Activated B cell treated with CpG ODN at 0.5 μM for 24 hours (primary cell): Measurements from ENCODE around the gene FNTB. TPM values are rescaled to one million over a fixed set of nuclear protein-coding genes. Genes with fewer than 3 reads are reported as not detected.

ENCODE experiments used
- ATAC-seq: fragments of 200-7000 bp; cut with Tn5 transposase; one replicate; pipeline ENCODE4 v1.10.0; 2021; ENCODE audit warnings: low read depth, mild to moderate bottlenecking, moderate library complexity
- CTCF ChIA-PET: fragments of 350-600 bp; sonication (Branson Sonifier 250); formaldehyde crosslinking; loops from one replicate; lab custom pipeline; 2021; ENCODE audit warnings: antibody characterized with exemption; lab: Charles Lee
- POLR2A ChIA-PET: fragments of 350-600 bp; sonication (Branson Sonifier 250); formaldehyde crosslinking; loops from one replicate; lab custom pipeline; 2021; ENCODE audit warnings: antibody characterized with exemption; lab: Charles Lee
- DNase-seq: peaks from one replicate; pipeline ENCODE4 v3.0.0; 2022
- H3K27ac Mint-ChIP-seq: one replicate; pipeline ENCODE4 v1.8.0; 2020; ENCODE audit warnings: mixed read lengths
- H3K27me3 Mint-ChIP-seq: one replicate; pipeline ENCODE4 v1.8.0; 2021; ENCODE audit warnings: mixed read lengths
- H3K36me3 Mint-ChIP-seq: one replicate; pipeline ENCODE4 v1.8.0; 2021; ENCODE audit warnings: low read depth, mixed read lengths
- H3K4me1 Mint-ChIP-seq: one replicate; pipeline ENCODE4 v1.8.0; 2021; ENCODE audit warnings: mixed read lengths
- H3K4me3 Mint-ChIP-seq: one replicate; pipeline ENCODE4 v1.8.0; 2020; ENCODE audit warnings: mild to moderate bottlenecking, mixed read lengths
- H3K9me3 Mint-ChIP-seq: one replicate; pipeline ENCODE4 v1.8.0; 2020; ENCODE audit warnings: mixed read lengths
- CTCF ChIP-seq: fragments of 200-600 bp; IDR thresholded peaks from one replicate; pipeline ENCODE4 v1.8.0; 2022; ENCODE audit warnings: antibody characterized with exemption, mild to moderate bottlenecking
- intact Hi-C: fragments of 100-400 bp; cut with micrococcal nuclease; formaldehyde crosslinking; loops from one replicate; pipeline ENCODE4 v1.15.1; 2024
- total RNA-seq: library from RNA; stranded (reverse); gene quantifications from 2 replicates; pipeline ENCODE4 v1.2.3, GENCODE V29; 2022

Gene FNTB
- total RNA-seq, 1 donor from 2014 or later, result 10.5 TPM

GRCh38 chr14:65075628-65076325 lies 89.1 kb downstream of the FNTB start:
- peaks cover 78% of the 10 kb centered on the region for H3K36me3 Mint-ChIP-seq
- no peak for TF ChIP-seq CTCF
- no peak overlapping the region for H3K4me3 Mint-ChIP-seq
- H3K27ac Mint-ChIP-seq, result peak overlapping the region; percentile 41
- no peaks in the 10 kb centered on the region for H3K9me3 Mint-ChIP-seq
- POLR2A ChIA-PET, result no interaction called here
- DNase-seq (no peak), ATAC-seq (no peak)
- intact Hi-C loops, result loop anchor here (2.0 kb wide), 1 partner anchor 27 kb away; the partner anchor contains the start of gene MAX
- peaks cover 36% of the 10 kb centered on the region for H3K4me1 Mint-ChIP-seq
- CTCF ChIA-PET, result no interaction called here
- no peaks in the 10 kb centered on the region for H3K27me3 Mint-ChIP-seq

- DNase-seq (no peak), ATAC-seq (no peak)
- TF ChIP-seq CTCF, result no peak
- Mint-ChIP-seq H3K27me3 (no peaks in the 10 kb centered on the region), H3K36me3 (peaks cover 92% of the 10 kb centered on the region), H3K4me3 (no peak overlapping the region), H3K4me1 (peaks cover 45% of the 10 kb centered on the region), H3K27ac (no peak overlapping the region), H3K9me3 (no peaks in the 10 kb centered on the region)
- intact Hi-C loops, result no loop called here
- POLR2A ChIA-PET, result no interaction called here
- CTCF ChIA-PET, result no interaction called here
These were observed 90.6 kb downstream of the FNTB start for GRCh38 chr14:65077318-65077717.

GRCh38 chr14:65079201-65079600 lies 92.5 kb downstream of the FNTB start:
- Mint-ChIP-seq H3K36me3 (peaks cover 92% of the 10 kb centered on the region), H3K4me1 (peaks cover 47% of the 10 kb centered on the region), H3K27ac (no peak overlapping the region), H3K4me3 (no peak overlapping the region), H3K9me3 (no peaks in the 10 kb centered on the region), H3K27me3 (no peaks in the 10 kb centered on the region)
- ChIA-PET POLR2A (no interaction called here), CTCF (no interaction called here)
- intact Hi-C loops, result no loop called here
- ATAC-seq (no peak), DNase-seq (no peak)
- no peak for TF ChIP-seq CTCF

GRCh38 chr14:65079768-65080167 lies 93.1 kb downstream of the FNTB start:
- no peak for ATAC-seq
- no peak overlapping the region for H3K27ac Mint-ChIP-seq
- no peaks in the 10 kb centered on the region for H3K27me3 Mint-ChIP-seq
- H3K36me3 Mint-ChIP-seq, result peaks cover 91% of the 10 kb centered on the region
- no peak for TF ChIP-seq CTCF
- no peak for DNase-seq
- no peaks in the 10 kb centered on the region for H3K9me3 Mint-ChIP-seq
- POLR2A ChIA-PET, result no interaction called here
- peaks cover 44% of the 10 kb centered on the region for H3K4me1 Mint-ChIP-seq
- intact Hi-C loops, result no loop called here
- no peak overlapping the region for H3K4me3 Mint-ChIP-seq
- CTCF ChIA-PET, result no interaction called here

- H3K4me1 Mint-ChIP-seq, result peaks cover 36% of the 10 kb centered on the region
- ChIA-PET CTCF (no interaction called here), POLR2A (no interaction called here)
- no peak overlapping the region for H3K27ac Mint-ChIP-seq
- peaks cover 89% of the 10 kb centered on the region for H3K36me3 Mint-ChIP-seq
- H3K4me3 Mint-ChIP-seq, result no peak overlapping the region
- DNase-seq (no peak), ATAC-seq (no peak)
- no peaks in the 10 kb centered on the region for H3K27me3 Mint-ChIP-seq
- no peak for TF ChIP-seq CTCF
- intact Hi-C loops, result no loop called here
- H3K9me3 Mint-ChIP-seq, result no peaks in the 10 kb centered on the region
These were observed 94.5 kb downstream of the FNTB start for GRCh38 chr14:65080960-65081747.
